K562 (cell line): Measurements from ENCODE around the gene EPX. TPM values are rescaled to one million over a fixed set of nuclear protein-coding genes. Genes with fewer than 3 reads are reported as not detected.

Experiments
- ATF6 ChIP-seq: sonication (generic); formaldehyde crosslinking; IDR thresholded peaks from 2 replicates; pipeline ENCODE4 v1.4.0; 2020; ENCODE audit warnings: mild to moderate bottlenecking, missing genetic modification reagents
- BHLHE40 ChIP-seq: IDR thresholded peaks from 2 replicates; pipeline ENCODE4 v1.6.1; 2011; ENCODE audit warnings: low read length, improper control_type of control experiment
- GABPB1 ChIP-seq: sonication (generic); formaldehyde crosslinking; IDR thresholded peaks from 2 replicates; pipeline ENCODE4 v1.8.0; 2022; ENCODE audit warnings: mild to moderate bottlenecking, missing genetic modification reagents
- GATA2 ChIP-seq: sonication (generic); formaldehyde crosslinking; IDR thresholded peaks from 2 replicates; pipeline ENCODE4 v1.4.0; 2020; ENCODE audit warnings: mild to moderate bottlenecking, missing genetic modification reagents
- GTF2A2 ChIP-seq: IDR thresholded peaks from 2 replicates; pipeline ENCODE4 v1.6.1; 2016; ENCODE audit warnings: mild to moderate bottlenecking, missing genetic modification characterization, missing compliant biosample characterization
- MEF2A ChIP-seq: IDR thresholded peaks from 2 replicates; pipeline ENCODE4 v1.6.1; 2011; ENCODE audit warnings: low read depth, mild to moderate bottlenecking, low read length, moderate library complexity; ENCODE audit not compliant: control insufficient read depth
- MYBL2 ChIP-seq, 2 experiments: fragments of 450-650 bp in 1 of 2; sonication (generic) in 1 of 2; formaldehyde crosslinking in 1 of 2; IDR thresholded peaks; 2 replicates each; pipeline versions ENCODE4 v1.6.1 to v1.8.1; 2017 to 2022; ENCODE audit warnings: borderline replicate concordance in 1 of 2, inconsistent platforms in 1 of 2, low read depth in 1 of 2, mild to moderate bottlenecking in 1 of 2, missing genetic modification reagents in 1 of 2, moderate library complexity in 1 of 2
- NFYB ChIP-seq: IDR thresholded peaks from 2 replicates; pipeline ENCODE4 v1.6.1; 2011; ENCODE audit warnings: mild to moderate bottlenecking, moderate library complexity; ENCODE audit not compliant: insufficient read length; ENCODE audit errors: extremely low read depth
- PRMT5 ChIP-seq: sonication (generic); formaldehyde crosslinking; IDR thresholded peaks from 2 replicates; pipeline ENCODE4 v1.5.0; 2020; ENCODE audit warnings: missing genetic modification reagents
- RBFOX2 ChIP-seq: fragments of 200-400 bp; formaldehyde crosslinking; IDR thresholded peaks from 2 replicates; pipeline ENCODE4 v1.6.1; 2017; ENCODE audit warnings: low read depth, mild to moderate bottlenecking, low read length, moderate library complexity
- RBM25 ChIP-seq: fragments of 200-400 bp; formaldehyde crosslinking; IDR thresholded peaks from 2 replicates; pipeline ENCODE4 v1.6.1; 2018; ENCODE audit warnings: low read length, low read depth, moderate library complexity; ENCODE audit not compliant: severe bottlenecking
- SIRT6 ChIP-seq: IDR thresholded peaks from one replicate; pipeline ENCODE4 v1.6.1; 2012; ENCODE audit warnings: low read depth, mild to moderate bottlenecking, control low read depth, inconsistent platforms, low read length, moderate library complexity
- TCF7L2 ChIP-seq: fragments of 150-350 bp; IDR thresholded peaks from 2 replicates; pipeline ENCODE4 v1.6.1; 2016; ENCODE audit warnings: low read depth, mild to moderate bottlenecking, low read length, moderate library complexity
- ZNF174 ChIP-seq: fragments of 250-450 bp; sonication (Bioruptor Pico); IDR thresholded peaks from 2 replicates; pipeline ENCODE4 v1.4.0; 2020; ENCODE audit warnings: mild to moderate bottlenecking
- ZNF23 ChIP-seq: fragments of 250-450 bp; sonication (Bioruptor Pico); IDR thresholded peaks from 2 replicates; pipeline ENCODE4 v1.4.0; 2020; ENCODE audit warnings: mild to moderate bottlenecking
- ZNF354B ChIP-seq: fragments of 250-450 bp; sonication (Bioruptor Pico); IDR thresholded peaks from 2 replicates; pipeline ENCODE4 v1.4.0; 2020
- ZNF644 ChIP-seq: fragments of 200-800 bp; sonication (Bioruptor generic); IDR thresholded peaks from 2 replicates; pipeline ENCODE4 v1.6.1; 2016; ENCODE audit warnings: low read depth, missing genetic modification characterization, missing compliant biosample characterization
- ZNF717 ChIP-seq: fragments of 250-450 bp; sonication (Bioruptor Pico); IDR thresholded peaks from 2 replicates; pipeline ENCODE4 v1.5.0; 2021
- polyA plus RNA-seq, 8 experiments: library from polyadenylated mRNA; depleted of rRNA in 4 of 8; stranded (reverse) in 5 of 8; unstranded in 3 of 8; fragments of >200 nt; fragmentation: Nextera tagmentation in 2 of 8; fragmentation: Illumina TruSeq in 1 of 8; extraction: Ambion mirVana in 2 of 8; extraction: Trizol in 1 of 8; gene quantifications; 2 replicates each; pipeline versions ENCODE4 v1.2.1 to v1.2.3, GENCODE V29; 2011 to 2014; ENCODE audit warnings: inconsistent platforms in 1 of 8, missing spikeins in 1 of 8
- total RNA-seq, 7 experiments: library from RNA; depleted of rRNA in 6 of 7; stranded (reverse); fragments of >200 nt in 6 of 7; fragmentation: Illumina TruSeq in 2 of 7; extraction: Trizol in 2 of 7; gene quantifications; 2 replicates each; pipeline versions ENCODE4 v1.2.1 to v1.2.3, GENCODE V29; 2011 to 2021; ENCODE audit warnings: low replicate concordance in 1 of 7

The EPX gene
- total and polyA plus RNA-seq, 9 of the 15 experiments (the other 6 are each of a cell fraction or from before 2014, with no cell fraction given) = 0.07 to 0.33 (median 0.19) TPM; not detected in 3

DNA sequence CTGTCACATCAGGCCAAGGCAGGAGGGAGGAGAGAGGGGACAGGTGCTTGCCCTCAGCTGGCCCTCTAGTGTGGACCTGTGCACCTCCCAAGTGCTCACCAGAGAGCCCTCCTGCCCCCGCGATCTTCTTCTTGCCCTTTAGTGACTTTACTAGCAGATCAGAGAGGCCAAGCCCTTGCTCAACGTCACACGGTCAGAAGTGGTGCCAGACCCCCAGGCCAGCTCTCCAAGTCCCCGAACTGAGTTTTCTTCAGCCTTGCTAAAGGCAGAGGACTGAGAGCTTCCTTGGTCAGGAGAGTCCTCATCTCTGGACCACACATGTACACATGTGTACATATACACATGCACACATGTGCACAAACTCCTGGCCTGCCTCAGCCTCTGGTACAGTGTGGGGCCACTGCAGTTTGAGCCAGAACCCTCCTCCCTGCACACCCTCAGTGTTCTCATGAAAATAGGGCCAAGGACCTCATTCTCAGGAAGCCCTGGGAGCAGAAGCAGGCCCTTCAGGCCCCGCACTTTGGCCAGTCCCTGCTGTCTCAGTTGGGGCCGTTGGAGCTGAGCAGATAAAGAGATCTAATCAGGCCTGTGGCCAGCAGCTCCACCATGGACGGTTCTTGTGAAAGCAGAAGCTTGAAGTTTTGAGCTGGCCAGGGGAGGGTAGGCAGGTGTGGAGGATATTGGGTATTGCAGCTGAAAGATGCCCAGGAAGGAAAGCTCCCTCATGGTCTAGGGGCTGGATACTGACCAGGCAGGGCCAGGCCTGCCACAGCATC is 7.4 kb upstream of the EPX start (continued):
- TF ChIP-seq MYBL2 (IDR thresholded peaks at IDR 0.05; ENCODE audit: low read depth) (no peak), MYBL2 (CRISPR knock-in tag; IDR thresholded peaks at IDR 0.05; ENCODE audit: borderline replicate concordance) (no peak), ZNF174 (CRISPR knock-in tag) (no peak), RBFOX2 (no peak), RBM25 (no peak), ZNF644 (tag) (peak; percentile 80), BHLHE40 (0 out of 2 replicates have a peak, but pooled peaks have one; percentile 6), NFYB (no peak), ZNF354B (CRISPR knock-in tag) (no peak), PRMT5 (CRISPR knock-in tag) (no peak), SIRT6 (no peak), ZNF23 (no peak), GATA2 (CRISPR knock-in tag) (0 out of 2 replicates have a peak, but pooled peaks have one; percentile 45), TCF7L2 (no peak), GTF2A2 (no peak), GABPB1 (no peak), MEF2A (no peak), ZNF717 (CRISPR knock-in tag) (no peak), ATF6 (no peak)
